HG03097 (cell line): ENCODE data around the gene MKS1.

Source experiments
- ATAC-seq: cut with Tn5 transposase; IDR thresholded peaks from one replicate; pipeline ENCODE4 v1.9.1; 2021; ENCODE audit not compliant: unreplicated experiment, low FRiP score

MKS1 gene

GRCh38 chr17:58245428-58246103 lies 26.5 kb upstream of the MKS1 start:
- ATAC-seq, result no peak

GRCh38 chr17:58244963-58245362 lies 25.9 kb upstream of the MKS1 start:
- no peak for ATAC-seq

- ATAC-seq, result no peak
These were observed 23.2 kb upstream of the MKS1 start for GRCh38 chr17:58242171-58242784.

- no peak for ATAC-seq
These were observed 20.9 kb upstream of the MKS1 start for GRCh38 chr17:58239987-58240386.

- no peak for ATAC-seq
These were observed 19.1 kb upstream of the MKS1 start, which contains the start of gene LPO for GRCh38 chr17:58238147-58238634. LPO (plus strand) TSS chr17:58238584; CDS start chr17:58242980, 4,396 bp downstream.

GRCh38 chr17:58236394-58236793 lies 17.3 kb upstream of the MKS1 start:
- ATAC-seq, result no peak

- ATAC-seq, result no peak
These were observed 16.8 kb upstream of the MKS1 start for GRCh38 chr17:58235821-58236220.

- no peak for ATAC-seq
These were observed 15.5 kb upstream of the MKS1 start for GRCh38 chr17:58234512-58234911.

- ATAC-seq, result no peak
These were observed 14.5 kb upstream of the MKS1 start for GRCh38 chr17:58233543-58233942.

GRCh38 chr17:58232707-58233156 lies 13.7 kb upstream of the MKS1 start:
- ATAC-seq, result peak; percentile 72

GRCh38 chr17:58231641-58232040 lies 12.6 kb upstream of the MKS1 start:
- no peak for ATAC-seq

GRCh38 chr17:58229881-58230280 lies 10.8 kb upstream of the MKS1 start:
- ATAC-seq, result no peak

- no peak for ATAC-seq
These were observed 10.3 kb upstream of the MKS1 start for GRCh38 chr17:58229384-58229783.

- ATAC-seq, result no peak
These were observed 9.6 kb upstream of the MKS1 start for GRCh38 chr17:58228679-58229078.

- ATAC-seq, result no peak
These were observed 8.7 kb upstream of the MKS1 start for GRCh38 chr17:58227733-58228132.

GRCh38 chr17:58224315-58224714 lies 5.3 kb upstream of the MKS1 start:
- ATAC-seq, result no peak

- ATAC-seq, result no peak
These were observed 731 bp upstream of the MKS1 start for GRCh38 chr17:58219789-58220183.

- ATAC-seq, result no peak
These were observed 1.3 kb downstream of the MKS1 start for GRCh38 chr17:58217766-58218165.

- no peak for ATAC-seq
These were observed 3.4 kb downstream of the MKS1 start for GRCh38 chr17:58215685-58216084.

GRCh38 chr17:58210922-58211321 lies 8.1 kb downstream of the MKS1 start:
- ATAC-seq, result no peak

GRCh38 chr17:58208344-58208743 lies 10.7 kb downstream of the MKS1 start:
- ATAC-seq, result no peak

GRCh38 chr17:58207451-58207850 lies 11.6 kb downstream of the MKS1 start:
- no peak for ATAC-seq
